Astrocyte (in vitro differentiated cells and primary cell): ENCODE results near the gene PSKH1. TPM values are rescaled to one million over a fixed set of nuclear protein-coding genes. Genes with fewer than 3 reads are reported as not detected.
"Not testable (repeated sequence)": the region's sequence is repeated elsewhere in the genome, so short reads cannot be mapped to it uniquely, and the experiment has no call there.

Source experiments
- DNase-seq: peaks from one replicate; pipeline ENCODE4 v3.0.0-alpha.2; 2010; ENCODE audit warnings: low read depth
- FAIRE-seq: peaks from 2 replicates; lab custom pipeline; 2011; peaks lifted over from hg19 to GRCh38; lab: Jason Lieb, UNC
- H2AFZ ChIP-seq: 2 replicates; pipeline ENCODE4 v1.6.0; 2012; ENCODE audit warnings: low read depth, low read length, inconsistent platforms
- H3K27ac ChIP-seq: 2 replicates; pipeline ENCODE4 v1.5.1; 2011; ENCODE audit warnings: low read depth, low read length, inconsistent platforms
- H3K27me3 ChIP-seq: 2 replicates; pipeline ENCODE4 v1.6.0; 2011; ENCODE audit warnings: low read length, inconsistent platforms; ENCODE audit not compliant: insufficient read depth
- H3K36me3 ChIP-seq: 2 replicates; pipeline ENCODE4 v1.5.1; 2011; ENCODE audit warnings: low read length, inconsistent platforms; ENCODE audit not compliant: insufficient read depth
- H3K4me1 ChIP-seq: 2 replicates; pipeline ENCODE4 v1.5.1; 2011; ENCODE audit warnings: low read length, inconsistent platforms; ENCODE audit not compliant: insufficient read depth
- H3K4me2 ChIP-seq: 2 replicates; pipeline ENCODE4 v1.6.0; 2012; ENCODE audit warnings: low read length, inconsistent platforms
- H3K4me3 ChIP-seq: 2 replicates; pipeline ENCODE4 v1.5.1; 2011; ENCODE audit warnings: low read depth, mild to moderate bottlenecking, low read length, inconsistent platforms; ENCODE audit not compliant: insufficient read depth
- H3K79me2 ChIP-seq: 2 replicates; pipeline ENCODE4 v1.6.0; 2012; ENCODE audit warnings: mild to moderate bottlenecking, low read length, inconsistent platforms; ENCODE audit not compliant: insufficient read depth
- H3K9ac ChIP-seq: 2 replicates; pipeline ENCODE4 v1.6.0; 2012; ENCODE audit warnings: mild to moderate bottlenecking, low read length, inconsistent platforms
- H3K9me3 ChIP-seq: 2 replicates; pipeline ENCODE4 v1.5.1; 2012; ENCODE audit warnings: low read depth, mild to moderate bottlenecking, low read length, inconsistent platforms; ENCODE audit not compliant: insufficient read depth
- H4K20me1 ChIP-seq: 2 replicates; pipeline ENCODE4 v1.6.0; 2012; ENCODE audit warnings: low read length, inconsistent platforms; ENCODE audit not compliant: insufficient read depth
- H3K27ac Mint-ChIP-seq: one replicate; pipeline ENCODE4 v1.8.0; 2021; ENCODE audit warnings: mild to moderate bottlenecking, mixed read lengths; ENCODE audit not compliant: unreplicated experiment
- H3K27me3 Mint-ChIP-seq: one replicate; pipeline ENCODE4 v1.8.0; 2021; ENCODE audit warnings: low read depth, mixed read lengths; ENCODE audit not compliant: unreplicated experiment
- H3K36me3 Mint-ChIP-seq: one replicate; pipeline ENCODE4 v1.8.0; 2021; ENCODE audit warnings: low read depth, mixed read lengths; ENCODE audit not compliant: unreplicated experiment
- H3K4me1 Mint-ChIP-seq: one replicate; pipeline ENCODE4 v1.8.0; 2021; ENCODE audit warnings: low read depth, mixed read lengths; ENCODE audit not compliant: unreplicated experiment
- H3K4me3 Mint-ChIP-seq: one replicate; pipeline ENCODE4 v1.8.0; 2021; ENCODE audit warnings: mild to moderate bottlenecking, moderate library complexity, mixed read lengths; ENCODE audit not compliant: unreplicated experiment
- H3K9me3 Mint-ChIP-seq: one replicate; pipeline ENCODE4 v1.8.0; 2021; ENCODE audit warnings: mild to moderate bottlenecking, mixed read lengths; ENCODE audit not compliant: unreplicated experiment
- EZH2 ChIP-seq: IDR thresholded peaks from 2 replicates; pipeline ENCODE4 v1.6.1; 2012; ENCODE audit warnings: mild to moderate bottlenecking, low read length, inconsistent platforms; ENCODE audit not compliant: insufficient read depth
- total RNA-seq: library from RNA; stranded (reverse); gene quantifications from 2 replicates; pipeline ENCODE4 v1.2.1, GENCODE V29; 2021
- TF ChIP-seq, protein P1 (sequence below): IDR thresholded peaks from 2 replicates; pipeline ENCODE4 v1.5.1; 2011; ENCODE audit warnings: low read depth, mild to moderate bottlenecking, inconsistent platforms, low read length, moderate library complexity; ENCODE audit not compliant: insufficient read depth

The PSKH1 gene
- total RNA-seq, 1 donor from 2014 or later, result 27.3 TPM

- H4K20me1 ChIP-seq, result peaks cover 28% of the 10 kb centered on the region
- Mint-ChIP-seq H3K36me3 (peaks cover 15% of the 10 kb centered on the region), H3K4me1 (peaks cover 15% of the 10 kb centered on the region), H3K9me3 (no peaks in the 10 kb centered on the region), H3K27ac (peak overlapping the region; percentile 99), H3K27me3 (no peaks in the 10 kb centered on the region), H3K4me3 (peak overlapping the region; percentile 99)
- H3K36me3 ChIP-seq, result peaks cover 22% of the 10 kb centered on the region
- H3K4me3 ChIP-seq, result peak overlapping the region; percentile 87
- no peak for FAIRE-seq
- H3K27ac ChIP-seq, result peak overlapping the region; percentile 74
- H3K27me3 ChIP-seq, result no peaks in the 10 kb centered on the region
- H3K9me3 ChIP-seq, result no peaks in the 10 kb centered on the region
- H3K4me2 ChIP-seq, result peak overlapping the region; percentile 94
- H3K4me1 ChIP-seq, result peaks cover 22% of the 10 kb centered on the region
- H2AFZ ChIP-seq, result no peak overlapping the region
- TF ChIP-seq, protein P1, sequence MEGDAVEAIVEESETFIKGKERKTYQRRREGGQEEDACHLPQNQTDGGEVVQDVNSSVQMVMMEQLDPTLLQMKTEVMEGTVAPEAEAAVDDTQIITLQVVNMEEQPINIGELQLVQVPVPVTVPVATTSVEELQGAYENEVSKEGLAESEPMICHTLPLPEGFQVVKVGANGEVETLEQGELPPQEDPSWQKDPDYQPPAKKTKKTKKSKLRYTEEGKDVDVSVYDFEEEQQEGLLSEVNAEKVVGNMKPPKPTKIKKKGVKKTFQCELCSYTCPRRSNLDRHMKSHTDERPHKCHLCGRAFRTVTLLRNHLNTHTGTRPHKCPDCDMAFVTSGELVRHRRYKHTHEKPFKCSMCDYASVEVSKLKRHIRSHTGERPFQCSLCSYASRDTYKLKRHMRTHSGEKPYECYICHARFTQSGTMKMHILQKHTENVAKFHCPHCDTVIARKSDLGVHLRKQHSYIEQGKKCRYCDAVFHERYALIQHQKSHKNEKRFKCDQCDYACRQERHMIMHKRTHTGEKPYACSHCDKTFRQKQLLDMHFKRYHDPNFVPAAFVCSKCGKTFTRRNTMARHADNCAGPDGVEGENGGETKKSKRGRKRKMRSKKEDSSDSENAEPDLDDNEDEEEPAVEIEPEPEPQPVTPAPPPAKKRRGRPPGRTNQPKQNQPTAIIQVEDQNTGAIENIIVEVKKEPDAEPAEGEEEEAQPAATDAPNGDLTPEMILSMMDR, result no peak
- no peak for TF ChIP-seq EZH2
- H3K9ac ChIP-seq, result peak overlapping the region; percentile 93
- no peak for DNase-seq
- H3K79me2 ChIP-seq, result peaks cover 13% of the 10 kb centered on the region
Measured at GRCh38 chr16:67936880-67937605, 44.0 kb downstream of the PSKH1 start.

DNA sequence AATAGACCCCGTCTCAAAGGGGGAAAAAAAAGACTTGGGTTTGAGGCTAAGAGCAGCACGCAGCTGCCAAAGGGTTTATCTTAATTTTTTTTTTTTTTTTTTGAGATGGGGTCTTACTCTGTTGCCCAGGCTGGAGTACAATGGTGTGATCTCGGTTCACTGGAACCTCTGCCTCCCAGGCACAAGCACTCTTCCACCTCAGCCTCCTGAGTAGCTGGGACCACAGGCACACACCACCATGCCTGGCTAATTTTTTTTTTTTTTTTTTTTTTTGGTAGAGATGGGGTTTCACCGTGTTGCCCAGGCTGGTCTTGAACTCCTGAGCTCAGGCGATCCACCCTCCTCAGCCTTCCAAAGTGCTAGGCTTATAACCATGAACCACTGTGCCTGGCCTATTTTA, 44.7 kb downstream of the PSKH1 start:
- not testable (repeated sequence) for H3K9ac ChIP-seq, H3K27ac ChIP-seq, H2AFZ ChIP-seq, H3K27me3 Mint-ChIP-seq, H3K4me3 Mint-ChIP-seq, H3K9me3 Mint-ChIP-seq, H3K4me2 ChIP-seq, DNase-seq, H3K27me3 ChIP-seq, H3K4me3 ChIP-seq, FAIRE-seq, H3K27ac Mint-ChIP-seq, H3K9me3 ChIP-seq
- H3K36me3 Mint-ChIP-seq, result peaks cover 13% of the 10 kb centered on the region
- Histone ChIP-seq H3K4me1 (peaks cover 22% of the 10 kb centered on the region), H4K20me1 (peaks cover 35% of the 10 kb centered on the region), H3K36me3 (peaks cover 29% of the 10 kb centered on the region), H3K79me2 (peaks cover 13% of the 10 kb centered on the region)
- H3K4me1 Mint-ChIP-seq, result peaks cover 15% of the 10 kb centered on the region

- DNase-seq, result no peak
- Mint-ChIP-seq H3K27me3 (no peaks in the 10 kb centered on the region), H3K27ac (no peak overlapping the region), H3K4me1 (peaks cover 12% of the 10 kb centered on the region), H3K36me3 (peaks cover 8% of the 10 kb centered on the region), H3K4me3 (no peak overlapping the region), H3K9me3 (no peaks in the 10 kb centered on the region)
- H4K20me1 ChIP-seq, result peaks cover 50% of the 10 kb centered on the region
- peaks cover 22% of the 10 kb centered on the region for H3K4me1 ChIP-seq
- peaks cover 33% of the 10 kb centered on the region for H3K36me3 ChIP-seq
- H3K4me2 ChIP-seq, result no peak overlapping the region
- H3K79me2 ChIP-seq, result peaks cover 15% of the 10 kb centered on the region
- no peaks in the 10 kb centered on the region for H3K27me3 ChIP-seq
- no peak for FAIRE-seq
- H3K9me3 ChIP-seq, result no peaks in the 10 kb centered on the region
- no peak overlapping the region for H3K4me3 ChIP-seq
- TF ChIP-seq, protein P1, result no peak
- TF ChIP-seq EZH2, result no peak
- H3K9ac ChIP-seq, result no peak overlapping the region
- H3K27ac ChIP-seq, result no peak overlapping the region
- H2AFZ ChIP-seq, result no peak overlapping the region
Measured at GRCh38 chr16:67939507-67940445, 46.7 kb downstream of the PSKH1 start.
